D341Med (cell line): ENCODE measurements around the gene ASPA.
"Not testable (repeated sequence)": the region's sequence is repeated elsewhere in the genome, so short reads cannot be mapped to it uniquely, and the experiment has no call there.

Source experiments
- DNase-seq: peaks from one replicate; pipeline ENCODE4 v3.0.0; 2012; ENCODE audit warnings: low spot score

ASPA gene

DNA sequence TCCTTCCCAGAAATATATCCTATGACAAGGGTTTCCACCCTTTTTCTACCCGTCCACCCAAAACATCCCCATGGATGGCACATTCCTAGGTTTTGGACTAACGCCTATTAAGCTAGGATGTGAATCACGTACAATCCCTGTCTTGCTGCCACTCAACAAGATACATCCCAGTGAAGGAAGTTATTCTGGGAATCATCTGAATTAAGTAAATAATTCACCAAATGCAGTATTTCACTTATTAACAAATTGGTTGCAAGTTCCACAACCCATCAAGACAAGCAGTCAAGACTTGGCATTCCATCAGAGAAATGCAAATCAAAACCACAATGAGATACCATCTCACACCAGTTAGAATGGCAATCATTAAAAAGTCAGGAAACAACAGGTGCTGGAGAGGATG lies 32.1 kb downstream of the ASPA start:
- DNase-seq = no peak

GRCh38 chr17:3510090-3510489 lies 34.3 kb downstream of the ASPA start:
- DNase-seq = no peak

DNA sequence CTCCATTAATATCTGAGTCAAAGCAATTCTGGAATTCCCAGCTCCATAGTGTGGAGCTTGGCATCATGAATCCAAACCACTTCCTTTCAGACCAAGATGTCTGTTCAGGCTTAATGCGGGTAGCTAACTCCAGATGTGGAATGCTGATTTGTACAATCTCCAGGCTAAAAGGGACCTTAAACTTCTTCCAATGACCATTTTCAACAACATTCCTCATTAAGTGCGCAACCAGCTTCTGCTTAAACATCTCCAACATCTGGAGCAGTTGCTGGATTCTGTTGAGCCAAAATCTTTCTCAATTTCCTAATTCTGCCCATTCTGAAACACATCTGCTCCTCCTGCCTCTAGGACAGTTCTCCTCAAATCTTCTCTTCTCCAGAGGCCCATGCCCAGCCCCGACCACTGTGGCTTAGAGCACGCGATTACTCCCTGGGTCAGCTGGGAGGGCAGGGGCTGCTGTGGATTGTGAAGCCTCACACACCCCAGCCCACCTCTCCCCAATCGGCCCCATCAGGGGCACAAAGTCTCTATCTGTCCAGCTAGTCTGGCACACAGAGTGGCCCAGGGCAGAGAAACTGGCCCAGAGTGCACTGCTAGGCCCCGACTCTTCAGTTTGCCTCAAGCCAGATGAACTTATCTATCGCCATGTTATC lies 36.2 kb downstream of the ASPA start:
- DNase-seq = no peak

DNA sequence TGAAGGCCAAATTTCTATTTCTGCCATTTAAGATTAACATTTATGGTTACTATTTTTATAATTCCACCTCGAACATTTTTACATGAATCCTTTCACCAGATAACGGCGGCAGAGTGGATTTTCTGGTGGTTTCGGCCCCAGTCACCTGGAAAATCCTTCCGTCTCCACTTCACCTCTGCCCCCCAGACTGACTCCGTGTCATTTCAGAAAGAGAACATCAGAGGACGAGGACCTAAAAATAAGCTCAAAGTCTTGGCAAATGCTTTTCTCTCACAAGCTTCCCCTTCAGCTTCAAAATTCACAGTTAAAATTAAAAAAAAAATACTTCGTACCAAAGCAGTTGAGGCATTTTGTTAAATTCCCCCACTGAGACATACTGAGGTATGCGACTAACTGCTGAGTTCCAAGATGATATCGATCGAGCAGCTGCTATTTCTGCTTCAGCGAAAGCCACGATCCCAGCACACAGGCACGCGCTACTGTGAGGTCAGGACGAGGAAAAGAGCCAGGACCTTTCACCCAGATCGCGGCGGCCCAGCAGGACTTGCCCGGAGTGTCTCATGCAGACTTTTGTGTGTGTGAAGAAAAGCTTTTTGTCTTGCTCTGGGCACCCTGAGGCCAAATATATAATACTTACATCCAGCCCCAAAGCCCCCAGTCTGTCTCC lies 36.8 kb downstream of the ASPA start:
- no peak for DNase-seq

DNA sequence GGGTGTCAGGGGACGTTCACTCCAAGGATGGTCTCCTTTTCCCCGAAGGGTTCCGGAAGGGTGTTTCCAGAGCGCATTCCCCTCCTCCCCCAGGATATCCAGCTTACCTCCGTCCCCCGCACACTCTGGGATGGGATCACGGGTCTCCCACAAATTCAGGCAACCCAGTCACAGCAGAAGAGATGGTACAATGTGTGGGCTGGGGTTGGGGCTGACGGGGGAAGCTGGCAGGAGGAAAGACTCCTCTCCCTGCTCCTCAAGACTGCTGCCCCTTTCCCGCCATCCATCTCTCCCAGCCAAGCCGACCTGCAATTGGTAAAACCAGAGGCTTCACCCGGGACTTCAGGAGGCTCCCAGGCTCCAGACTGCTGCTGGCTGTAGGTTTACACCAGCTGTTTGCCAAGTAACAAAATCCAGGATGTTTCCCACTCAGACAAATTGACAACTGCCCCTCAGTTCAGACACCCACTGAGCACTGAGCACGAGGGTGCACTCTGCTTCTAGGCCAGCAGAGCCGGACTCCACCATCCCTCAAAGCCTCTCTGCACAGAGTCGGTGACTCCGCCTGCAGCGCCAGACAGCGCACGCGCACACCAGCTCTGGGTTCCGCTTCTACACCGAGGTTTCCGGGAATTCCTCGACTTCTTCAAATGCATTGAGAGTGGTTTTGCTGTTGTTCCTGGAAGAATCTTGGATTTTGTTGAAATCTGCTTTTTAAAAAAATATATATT lies 37.7 kb downstream of the ASPA start:
- DNase-seq = no peak

- DNase-seq = not testable (repeated sequence)
Measured at GRCh38 chr17:3514167-3514566, 38.4 kb downstream of the ASPA start.

DNA sequence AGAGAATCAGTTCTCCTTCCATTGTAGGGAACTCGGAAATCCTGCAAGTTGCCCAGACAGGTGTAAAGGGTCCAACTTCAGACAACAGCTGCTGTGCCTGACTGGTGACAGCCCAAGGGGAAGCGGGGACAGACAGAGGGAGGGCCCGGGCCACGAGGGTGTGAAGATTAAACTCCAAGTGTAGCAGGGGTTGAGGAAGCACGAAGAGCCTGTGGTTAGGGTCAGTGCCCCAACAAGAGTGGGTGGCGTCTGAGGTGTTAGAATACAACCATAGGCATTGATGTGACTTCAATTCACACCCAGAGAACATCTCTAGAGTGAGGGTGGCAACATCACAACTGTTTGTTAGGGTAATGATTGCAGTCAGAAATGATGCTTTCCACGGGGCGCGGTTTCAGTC lies 39.1 kb downstream of the ASPA start:
- no peak for DNase-seq

DNA sequence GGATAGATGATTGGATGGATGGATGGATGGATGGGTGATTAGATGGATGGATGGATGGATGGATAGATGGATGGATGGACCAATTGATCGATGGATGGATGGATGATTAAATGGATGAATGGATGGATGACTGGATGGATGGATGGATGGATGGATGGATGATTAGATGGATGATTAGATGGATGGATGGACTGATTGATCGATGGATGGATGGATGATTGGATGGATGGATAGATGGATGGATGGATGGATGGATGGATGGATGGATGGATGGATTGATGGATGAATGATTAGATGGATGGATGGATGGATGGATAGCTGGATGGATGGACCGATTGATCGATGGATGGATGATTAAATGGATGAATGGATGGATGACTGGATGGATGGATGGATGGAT lies 43.7 kb downstream of the ASPA start:
- DNase-seq = not testable (repeated sequence)

- no peak for DNase-seq
Measured at GRCh38 chr17:3524024-3524423, 48.2 kb downstream of the ASPA start.

- no peak for DNase-seq
Measured at GRCh38 chr17:3526491-3526890, 50.7 kb downstream of the ASPA start.

DNA sequence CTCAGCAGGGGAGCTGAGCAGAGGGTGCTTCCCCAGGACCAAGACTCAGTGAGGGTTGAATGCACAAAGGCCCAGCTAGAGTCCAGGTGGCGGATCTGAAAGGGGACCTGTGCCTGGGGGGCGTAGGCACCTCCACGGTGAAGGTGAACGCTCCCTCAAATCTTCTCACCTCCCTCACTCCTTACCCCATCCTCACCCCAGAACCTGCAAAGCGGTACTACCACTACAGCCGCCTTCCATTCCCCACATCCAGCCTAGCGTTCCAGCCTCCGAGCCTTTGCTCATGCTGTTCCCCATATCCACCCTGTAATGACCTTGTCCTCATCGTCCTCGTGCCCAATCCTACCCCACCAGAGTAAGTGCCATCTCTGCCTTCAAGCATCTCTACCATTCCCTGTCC lies 51.2 kb downstream of the ASPA start:
- DNase-seq = no peak

DNA sequence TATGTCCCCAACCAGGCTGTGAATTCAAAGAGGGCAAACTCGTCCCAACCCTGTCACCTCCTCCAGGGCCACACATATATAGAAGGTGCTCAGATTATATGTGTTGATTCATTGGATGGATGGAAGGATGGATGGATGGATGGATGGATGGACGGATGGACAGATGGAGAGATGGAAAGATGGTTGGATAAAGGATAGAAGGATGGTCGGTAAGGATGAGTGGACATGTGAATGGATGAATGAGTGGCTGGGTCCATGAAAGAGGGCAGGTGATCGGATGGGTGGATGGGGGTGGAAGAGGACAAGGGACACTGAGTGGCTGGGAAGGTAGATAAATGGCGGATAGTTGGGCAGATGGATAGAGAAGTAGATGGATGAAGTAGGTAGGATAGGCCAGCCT lies 51.7 kb downstream of the ASPA start:
- DNase-seq = no peak

GRCh38 chr17:3527896-3528295 lies 52.1 kb downstream of the ASPA start:
- no peak for DNase-seq

DNA sequence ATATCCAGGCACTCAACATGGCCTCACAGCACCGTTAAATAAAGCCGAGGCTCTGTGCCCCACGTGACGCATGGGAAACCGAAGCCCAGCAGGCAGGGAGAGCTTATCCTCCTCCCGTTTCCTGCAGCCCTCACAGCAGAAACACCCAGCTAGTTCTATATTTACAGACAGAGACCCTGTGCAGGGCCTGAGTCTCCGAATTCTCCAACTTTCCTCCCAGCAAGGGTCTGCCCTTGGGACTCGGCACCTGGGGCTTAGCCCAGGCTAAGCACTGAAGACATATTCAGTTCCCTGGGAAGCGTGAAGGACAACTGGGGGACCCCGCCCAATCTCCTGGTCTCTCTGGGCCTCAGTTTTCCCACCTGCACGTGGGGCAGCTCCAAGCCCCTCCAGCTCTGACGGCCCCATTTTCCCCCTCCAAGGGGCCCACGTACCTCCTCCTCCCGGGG lies 52.6 kb downstream of the ASPA start:
- no peak for DNase-seq

GRCh38 chr17:3528880-3529511 lies 53.2 kb downstream of the ASPA start:
- no peak for DNase-seq

GRCh38 chr17:3529817-3530741 lies 54.3 kb downstream of the ASPA start:
- DNase-seq = no peak

DNA sequence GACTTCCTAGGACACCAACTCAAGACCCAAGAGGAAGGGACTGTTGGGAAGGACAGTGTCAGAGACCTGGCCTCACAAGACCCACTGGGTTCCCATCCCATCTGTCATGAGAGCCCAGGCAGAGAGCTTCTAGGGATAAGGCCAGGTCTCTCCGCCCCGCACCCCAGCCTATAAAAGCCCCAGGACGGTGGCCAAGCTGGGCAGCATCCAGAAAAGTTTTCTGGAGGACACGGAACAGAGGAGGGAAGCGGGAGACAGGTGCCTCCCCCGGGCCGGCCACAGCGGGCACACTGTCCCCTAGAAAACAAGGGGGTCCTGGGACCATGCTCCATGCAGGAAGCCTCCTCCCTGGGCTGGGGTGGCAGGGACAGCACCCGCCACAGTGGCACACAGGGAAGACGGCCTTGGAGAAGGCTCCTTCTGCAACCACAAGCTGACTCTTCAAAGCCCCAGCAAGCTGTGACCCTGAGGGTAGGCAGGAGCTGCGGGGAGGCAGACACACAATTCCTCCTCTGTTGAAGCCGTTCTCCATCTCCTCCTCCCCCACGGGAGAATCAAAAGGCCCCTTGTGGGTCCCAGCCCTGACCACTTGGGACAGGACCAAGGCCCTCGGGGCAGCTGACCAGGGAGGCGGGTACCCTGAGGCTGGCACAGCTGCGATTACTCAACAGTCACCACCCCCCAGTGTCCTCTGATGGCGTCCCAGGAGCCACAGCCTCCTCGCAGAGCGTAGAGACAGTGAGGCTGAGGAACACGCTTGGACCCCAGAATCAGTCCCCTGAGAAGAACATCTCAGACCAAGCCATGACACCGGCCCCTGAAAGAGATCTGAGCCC lies 55.7 kb downstream of the ASPA start:
- no peak for DNase-seq

DNA sequence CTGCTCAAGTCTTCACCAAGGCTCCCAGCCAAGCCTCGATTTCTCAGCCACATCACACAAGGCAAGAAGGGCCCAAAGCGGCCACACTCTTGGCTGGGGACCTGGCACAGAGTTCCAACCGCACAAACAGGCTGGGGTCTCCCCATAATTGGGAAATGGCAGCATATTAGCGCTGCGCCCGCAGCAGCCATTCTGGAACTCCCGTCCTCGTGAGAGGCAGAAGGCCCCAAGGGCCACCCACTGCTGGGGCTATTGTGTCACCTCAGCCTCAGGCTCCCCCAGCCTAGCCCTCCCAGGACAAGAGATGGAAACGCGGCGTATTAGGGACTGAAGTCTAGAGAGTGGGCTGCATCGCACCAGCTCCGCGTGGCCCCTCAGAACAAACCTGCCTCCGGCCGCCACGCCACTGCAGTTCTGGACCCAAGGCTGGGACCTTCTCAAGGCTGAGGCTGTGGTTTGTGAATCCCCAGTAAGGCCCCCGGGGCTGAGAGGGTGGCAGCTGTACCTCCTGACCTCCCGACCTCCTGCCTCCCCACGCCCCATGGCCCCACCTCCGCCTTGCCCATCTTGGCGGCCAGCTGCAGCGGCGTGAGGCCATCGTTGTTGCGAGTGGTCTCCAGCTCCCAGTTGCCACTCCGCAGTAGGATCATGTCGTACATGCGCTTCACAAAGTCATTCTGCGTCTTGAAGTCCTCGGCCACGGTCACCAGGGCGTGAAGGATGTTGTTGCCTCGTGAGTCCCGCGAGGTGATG lies 56.5 kb downstream of the ASPA start:
- no peak for DNase-seq

GRCh38 chr17:3532859-3533142 lies 57.0 kb downstream of the ASPA start:
- DNase-seq = no peak

- DNase-seq = no peak
Measured at GRCh38 chr17:3533752-3534151, 58.0 kb downstream of the ASPA start.
